Measurements from ENCODE around the gene LRRC46. TPM values are rescaled to one million over a fixed set of nuclear protein-coding genes. Genes with fewer than 3 reads are reported as not detected.

LRRC46 gene
- total RNA-seq, 1 experiment from 2014 or later: 0.39 TPM

- ChIA-PET CTCF (interaction anchor here (1.1 to 18.5 kb wide), 10 partner anchors 10 to 135 kb away, joined by 3 to 1122 read pairs (median 8); partner anchors contain the start of genes CDK5RAP3, PNPO, SCRN2 and SP2), POLR2A (interaction anchor here (0.8 to 2.8 kb wide), 6 partner anchors 12 to 41 kb away, joined by 3 to 12 read pairs (median 8); partner anchors contain the start of genes SP2 and SP6)
- Mint-ChIP-seq H3K36me3 (no peaks in the 10 kb centered on the region), H3K27me3 (ENCODE audit: low read depth) (peaks cover 11% of the 10 kb centered on the region), H3K9me3 (no peaks in the 10 kb centered on the region), H3K4me3 (no peak overlapping the region), H3K4me1 (peaks cover 20% of the 10 kb centered on the region), H3K27ac (no peak overlapping the region)
- ATAC-seq (no peak), DNase-seq (ENCODE audit: low spot score) (no peak)
- TF ChIP-seq ATF1 (CRISPR knock-in tag; IDR thresholded peaks at IDR 0.05) (no peak), ZNF425 (CRISPR knock-in tag; conservative IDR thresholded peaks at IDR 0.05) (no peak), GRHL2 (CRISPR knock-in tag; IDR thresholded peaks at IDR 0.05; ENCODE audit: insufficient replicate concordance, severe bottlenecking) (no peak), KAT7 (CRISPR knock-in tag; IDR thresholded peaks at IDR 0.05; ENCODE audit: borderline replicate concordance) (no peak), ZNF232 (CRISPR knock-in tag; IDR thresholded peaks at IDR 0.05) (no peak), ZNF512 (CRISPR knock-in tag; IDR thresholded peaks at IDR 0.05; ENCODE audit: borderline replicate concordance) (no peak), SP1 (CRISPR knock-in tag; conservative IDR thresholded peaks at IDR 0.05) (no peak), SMAD3 (CRISPR knock-in tag; IDR thresholded peaks at IDR 0.05; ENCODE audit: borderline replicate concordance) (no peak), HMGA2 (CRISPR knock-in tag; IDR thresholded peaks at IDR 0.05) (no peak), ZNF219 (CRISPR knock-in tag; IDR thresholded peaks at IDR 0.05; ENCODE audit: borderline replicate concordance) (no peak)
These were observed 52.3 kb downstream of the LRRC46 start for GRCh38 chr17:47883589-47884426.

GRCh38 chr17:47884427-47884740 is 52.9 kb downstream of the LRRC46 start:
- POLR2A ChIA-PET: interaction anchor here (0.5 to 2.8 kb wide), 8 partner anchors 11 to 485 kb away, joined by 3 to 12 read pairs (median 6); partner anchors contain the start of genes SCRN2, SP2 and SP6
- no peak overlapping the region for H3K4me3 Mint-ChIP-seq
- H3K9me3 Mint-ChIP-seq: no peaks in the 10 kb centered on the region
- TF ChIP-seq HMGA2 (CRISPR knock-in tag; IDR thresholded peaks at IDR 0.05) (no peak), TP53 (CRISPR knock-in tag; IDR thresholded peaks at IDR 0.05) (no peak), EMX1 (CRISPR knock-in tag; IDR thresholded peaks at IDR 0.05) (no peak), NFATC4 (CRISPR knock-in tag; IDR thresholded peaks at IDR 0.05) (no peak), ESRRA (CRISPR knock-in tag; IDR thresholded peaks at IDR 0.05; ENCODE audit: borderline replicate concordance) (no peak), ZNF317 (CRISPR knock-in tag; IDR thresholded peaks at IDR 0.05; ENCODE audit: borderline replicate concordance, low read depth) (no peak)
- no peaks in the 10 kb centered on the region for H3K36me3 Mint-ChIP-seq
- H3K27ac Mint-ChIP-seq: no peak overlapping the region
- peaks cover 11% of the 10 kb centered on the region for H3K27me3 Mint-ChIP-seq (ENCODE audit: low read depth)
- CTCF ChIA-PET: interaction anchor here (1.1 to 18.5 kb wide), 10 partner anchors 11 to 134 kb away, joined by 3 to 1122 read pairs (median 8); partner anchors contain the start of genes CDK5RAP3, PNPO, SCRN2 and SP2
- DNase-seq (ENCODE audit: low spot score) (no peak), ATAC-seq (no peak)
- peaks cover 15% of the 10 kb centered on the region for H3K4me1 Mint-ChIP-seq

- Mint-ChIP-seq H3K27me3 (ENCODE audit: low read depth) (peaks cover 9% of the 10 kb centered on the region), H3K4me1 (peaks cover 17% of the 10 kb centered on the region), H3K4me3 (no peak overlapping the region), H3K27ac (no peak overlapping the region), H3K9me3 (no peaks in the 10 kb centered on the region), H3K36me3 (no peaks in the 10 kb centered on the region)
- ChIA-PET CTCF (interaction anchor here (1.0 to 18.5 kb wide), 14 partner anchors 10 to 183 kb away, joined by 3 to 1122 read pairs (median 5); partner anchors contain the start of genes CDK5RAP3, LRRC46, MRPL10 and OSBPL7), POLR2A (interaction anchor here (0.5 to 2.8 kb wide), 8 partner anchors 10 to 484 kb away, joined by 3 to 12 read pairs (median 6); partner anchors contain the start of genes SCRN2, SP2 and SP6)
- ATAC-seq (peak; percentile 18; the same call in 1 of the 2 replicates), DNase-seq (ENCODE audit: low spot score) (no peak)
- TF ChIP-seq ZBTB43 (CRISPR knock-in tag; IDR thresholded peaks at IDR 0.05) (no peak), ATF6 (CRISPR knock-in tag; IDR thresholded peaks at IDR 0.05) (no peak), PRDM15 (CRISPR knock-in tag; IDR thresholded peaks at IDR 0.05) (peak; percentile 89)
These were observed 53.6 kb downstream of the LRRC46 start for GRCh38 chr17:47884905-47885730.
